Astrocyte of the spinal cord (primary cell): ENCODE data around the gene ZNF70.
A peak's percentile ranks its signal among the peaks of the same experiment; 100 is the strongest.

Source experiments
- DNase-seq: peaks from one replicate; pipeline ENCODE4 v3.0.0; 2011; ENCODE audit warnings: low read depth, low spot score
- H3K4me3 ChIP-seq: 2 replicates; pipeline ENCODE4 v1.5.1; 2011; ENCODE audit warnings: low read depth, mild to moderate bottlenecking, low read length, moderate library complexity
- in situ Hi-C: cut with HindIII; loops from 2 replicates; pipeline ENCODE4 v1.10.0; 2017; ENCODE audit warnings: low sequenced_read_pairs
- TF ChIP-seq, protein P1 (sequence below): IDR thresholded peaks from 2 replicates; pipeline ENCODE4 v1.5.1; 2012; ENCODE audit warnings: low read depth, mild to moderate bottlenecking, low read length, inconsistent platforms

ZNF70 gene

GRCh38 chr22:23753385-23753784 lies 2.5 kb upstream of the ZNF70 start:
- no peak for DNase-seq
- TF ChIP-seq, protein P1, sequence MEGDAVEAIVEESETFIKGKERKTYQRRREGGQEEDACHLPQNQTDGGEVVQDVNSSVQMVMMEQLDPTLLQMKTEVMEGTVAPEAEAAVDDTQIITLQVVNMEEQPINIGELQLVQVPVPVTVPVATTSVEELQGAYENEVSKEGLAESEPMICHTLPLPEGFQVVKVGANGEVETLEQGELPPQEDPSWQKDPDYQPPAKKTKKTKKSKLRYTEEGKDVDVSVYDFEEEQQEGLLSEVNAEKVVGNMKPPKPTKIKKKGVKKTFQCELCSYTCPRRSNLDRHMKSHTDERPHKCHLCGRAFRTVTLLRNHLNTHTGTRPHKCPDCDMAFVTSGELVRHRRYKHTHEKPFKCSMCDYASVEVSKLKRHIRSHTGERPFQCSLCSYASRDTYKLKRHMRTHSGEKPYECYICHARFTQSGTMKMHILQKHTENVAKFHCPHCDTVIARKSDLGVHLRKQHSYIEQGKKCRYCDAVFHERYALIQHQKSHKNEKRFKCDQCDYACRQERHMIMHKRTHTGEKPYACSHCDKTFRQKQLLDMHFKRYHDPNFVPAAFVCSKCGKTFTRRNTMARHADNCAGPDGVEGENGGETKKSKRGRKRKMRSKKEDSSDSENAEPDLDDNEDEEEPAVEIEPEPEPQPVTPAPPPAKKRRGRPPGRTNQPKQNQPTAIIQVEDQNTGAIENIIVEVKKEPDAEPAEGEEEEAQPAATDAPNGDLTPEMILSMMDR: no peak
- in situ Hi-C loops: no loop called here
- no peak overlapping the region for H3K4me3 ChIP-seq

- TF ChIP-seq, protein P1: no peak
- in situ Hi-C loops: no loop called here
- no peak for DNase-seq
- H3K4me3 ChIP-seq: no peak overlapping the region
Observed at GRCh38 chr22:23752750-23753149, 1.8 kb upstream of the ZNF70 start.

GRCh38 chr22:23752090-23752691 lies 1.3 kb upstream of the ZNF70 start:
- no peak overlapping the region for H3K4me3 ChIP-seq
- TF ChIP-seq, protein P1: no peak
- in situ Hi-C loops: no loop called here
- no peak for DNase-seq

GRCh38 chr22:23751441-23751996 lies 607 bp upstream of the ZNF70 start:
- in situ Hi-C loops: no loop called here
- TF ChIP-seq, protein P1: no peak
- DNase-seq: peak; percentile 16

GRCh38 chr22:23750367-23750713 lies 572 bp downstream of the ZNF70 start:
- in situ Hi-C loops: no loop called here
- H3K4me3 ChIP-seq: peak overlapping the region; percentile 78
- TF ChIP-seq, protein P1: no peak
- no peak for DNase-seq

More at GRCh38 chr22:23751441-23751996, 607 bp upstream of the ZNF70 start:
- peak overlapping the region; percentile 78 for H3K4me3 ChIP-seq

DNA sequence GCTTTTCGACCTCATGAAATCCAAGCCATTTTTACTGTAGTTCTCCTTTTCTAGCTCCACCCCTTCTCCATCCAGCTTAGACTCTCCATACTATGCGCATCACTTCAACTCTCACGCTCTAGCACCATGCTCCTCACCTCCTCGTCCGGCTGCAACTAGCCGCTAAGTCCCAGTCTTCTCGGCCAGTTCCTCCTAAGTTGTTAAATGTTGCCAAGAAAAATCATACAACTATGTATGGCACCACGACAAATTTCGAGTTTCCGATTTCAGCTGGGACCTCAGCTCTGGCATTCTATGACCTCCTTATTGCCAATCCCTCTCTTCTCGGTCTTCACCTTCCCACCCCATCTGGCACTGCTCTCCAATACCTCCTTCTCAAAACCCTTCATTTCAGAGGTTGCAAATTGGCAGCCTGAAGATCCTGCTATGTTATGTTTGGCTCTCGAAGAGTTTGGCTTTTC lies 1.0 kb downstream of the ZNF70 start:
- no peak for DNase-seq
- H3K4me3 ChIP-seq: peak overlapping the region; percentile 78
- TF ChIP-seq, protein P1: no peak
- in situ Hi-C loops: no loop called here
